GM12801 (cell line): ENCODE measurements around the gene XYLT1.

Experiments used
- TF ChIP-seq, protein P1 (sequence below): IDR thresholded peaks from one replicate; pipeline ENCODE4 v1.5.1; 2011; ENCODE audit warnings: control low read depth; ENCODE audit not compliant: insufficient read length; ENCODE audit errors: extremely low read depth

Gene XYLT1, protein sequence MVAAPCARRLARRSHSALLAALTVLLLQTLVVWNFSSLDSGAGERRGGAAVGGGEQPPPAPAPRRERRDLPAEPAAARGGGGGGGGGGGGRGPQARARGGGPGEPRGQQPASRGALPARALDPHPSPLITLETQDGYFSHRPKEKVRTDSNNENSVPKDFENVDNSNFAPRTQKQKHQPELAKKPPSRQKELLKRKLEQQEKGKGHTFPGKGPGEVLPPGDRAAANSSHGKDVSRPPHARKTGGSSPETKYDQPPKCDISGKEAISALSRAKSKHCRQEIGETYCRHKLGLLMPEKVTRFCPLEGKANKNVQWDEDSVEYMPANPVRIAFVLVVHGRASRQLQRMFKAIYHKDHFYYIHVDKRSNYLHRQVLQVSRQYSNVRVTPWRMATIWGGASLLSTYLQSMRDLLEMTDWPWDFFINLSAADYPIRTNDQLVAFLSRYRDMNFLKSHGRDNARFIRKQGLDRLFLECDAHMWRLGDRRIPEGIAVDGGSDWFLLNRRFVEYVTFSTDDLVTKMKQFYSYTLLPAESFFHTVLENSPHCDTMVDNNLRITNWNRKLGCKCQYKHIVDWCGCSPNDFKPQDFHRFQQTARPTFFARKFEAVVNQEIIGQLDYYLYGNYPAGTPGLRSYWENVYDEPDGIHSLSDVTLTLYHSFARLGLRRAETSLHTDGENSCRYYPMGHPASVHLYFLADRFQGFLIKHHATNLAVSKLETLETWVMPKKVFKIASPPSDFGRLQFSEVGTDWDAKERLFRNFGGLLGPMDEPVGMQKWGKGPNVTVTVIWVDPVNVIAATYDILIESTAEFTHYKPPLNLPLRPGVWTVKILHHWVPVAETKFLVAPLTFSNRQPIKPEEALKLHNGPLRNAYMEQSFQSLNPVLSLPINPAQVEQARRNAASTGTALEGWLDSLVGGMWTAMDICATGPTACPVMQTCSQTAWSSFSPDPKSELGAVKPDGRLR

DNA sequence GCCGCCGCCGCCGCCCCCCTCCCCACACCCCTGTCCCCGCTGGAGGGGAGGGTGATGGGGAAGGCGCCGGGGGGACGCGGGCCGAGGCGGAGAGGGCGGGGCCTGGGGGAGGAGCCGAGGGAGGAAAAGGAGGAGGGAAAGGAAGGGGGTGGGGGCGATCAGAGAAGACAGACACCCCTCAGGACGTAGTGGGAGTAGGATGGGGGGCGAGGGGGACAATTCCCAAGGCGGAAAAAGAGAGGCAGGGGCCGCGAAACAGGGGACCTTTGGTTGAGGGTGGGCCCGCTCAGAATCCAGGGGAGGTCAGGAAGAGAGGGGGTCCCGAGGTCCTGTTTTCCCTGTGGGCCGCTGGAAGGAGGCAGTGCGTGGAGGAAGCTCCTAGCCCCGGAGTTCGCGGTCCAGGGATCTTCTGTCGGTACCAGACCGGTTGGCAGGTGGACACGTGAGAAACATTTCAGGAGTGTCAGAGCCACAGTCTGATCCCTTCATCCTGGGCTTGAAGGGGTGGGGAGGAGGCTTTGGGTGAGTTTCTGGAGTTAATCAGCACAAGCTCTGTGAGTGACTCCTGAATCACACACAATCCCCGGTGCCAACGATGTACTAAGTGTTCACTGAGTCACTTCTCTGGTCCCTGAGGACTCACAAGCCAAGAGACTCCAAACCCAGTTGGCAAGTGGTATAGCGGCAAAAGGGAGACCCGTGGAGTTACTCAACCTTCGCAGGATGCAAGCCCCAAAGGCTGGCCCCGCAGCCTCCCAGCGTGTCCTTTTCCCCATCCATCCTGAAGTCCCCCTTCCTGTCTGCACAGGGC, at the start of gene XYLT1:
Gene XYLT1 (minus strand): TSS at position 53 of the 811 bp plus-strand sequence. CDS start 164 bp downstream, outside the sequence.
- TF ChIP-seq, protein P1, sequence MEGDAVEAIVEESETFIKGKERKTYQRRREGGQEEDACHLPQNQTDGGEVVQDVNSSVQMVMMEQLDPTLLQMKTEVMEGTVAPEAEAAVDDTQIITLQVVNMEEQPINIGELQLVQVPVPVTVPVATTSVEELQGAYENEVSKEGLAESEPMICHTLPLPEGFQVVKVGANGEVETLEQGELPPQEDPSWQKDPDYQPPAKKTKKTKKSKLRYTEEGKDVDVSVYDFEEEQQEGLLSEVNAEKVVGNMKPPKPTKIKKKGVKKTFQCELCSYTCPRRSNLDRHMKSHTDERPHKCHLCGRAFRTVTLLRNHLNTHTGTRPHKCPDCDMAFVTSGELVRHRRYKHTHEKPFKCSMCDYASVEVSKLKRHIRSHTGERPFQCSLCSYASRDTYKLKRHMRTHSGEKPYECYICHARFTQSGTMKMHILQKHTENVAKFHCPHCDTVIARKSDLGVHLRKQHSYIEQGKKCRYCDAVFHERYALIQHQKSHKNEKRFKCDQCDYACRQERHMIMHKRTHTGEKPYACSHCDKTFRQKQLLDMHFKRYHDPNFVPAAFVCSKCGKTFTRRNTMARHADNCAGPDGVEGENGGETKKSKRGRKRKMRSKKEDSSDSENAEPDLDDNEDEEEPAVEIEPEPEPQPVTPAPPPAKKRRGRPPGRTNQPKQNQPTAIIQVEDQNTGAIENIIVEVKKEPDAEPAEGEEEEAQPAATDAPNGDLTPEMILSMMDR: no peak

DNA sequence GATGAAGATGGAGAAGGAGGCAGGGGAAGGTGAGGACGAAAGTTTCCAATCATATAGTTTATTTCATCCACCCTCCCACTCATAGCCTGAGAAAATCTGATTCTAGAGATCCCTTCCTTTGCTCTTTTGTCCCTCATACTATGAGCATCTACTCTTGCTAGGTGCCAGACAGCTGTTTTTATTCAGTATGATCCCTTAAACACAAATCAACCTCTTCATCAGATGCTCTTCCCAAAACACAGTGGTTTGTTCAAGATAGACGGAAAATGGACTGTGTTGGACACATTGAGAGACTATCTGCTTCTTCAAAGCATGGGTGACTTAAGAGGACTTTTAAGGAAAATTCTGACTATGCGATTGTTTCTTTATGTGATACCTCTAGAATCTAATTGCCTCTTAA, 49.4 kb upstream of the XYLT1 start:
- TF ChIP-seq, protein P1: no peak

DNA sequence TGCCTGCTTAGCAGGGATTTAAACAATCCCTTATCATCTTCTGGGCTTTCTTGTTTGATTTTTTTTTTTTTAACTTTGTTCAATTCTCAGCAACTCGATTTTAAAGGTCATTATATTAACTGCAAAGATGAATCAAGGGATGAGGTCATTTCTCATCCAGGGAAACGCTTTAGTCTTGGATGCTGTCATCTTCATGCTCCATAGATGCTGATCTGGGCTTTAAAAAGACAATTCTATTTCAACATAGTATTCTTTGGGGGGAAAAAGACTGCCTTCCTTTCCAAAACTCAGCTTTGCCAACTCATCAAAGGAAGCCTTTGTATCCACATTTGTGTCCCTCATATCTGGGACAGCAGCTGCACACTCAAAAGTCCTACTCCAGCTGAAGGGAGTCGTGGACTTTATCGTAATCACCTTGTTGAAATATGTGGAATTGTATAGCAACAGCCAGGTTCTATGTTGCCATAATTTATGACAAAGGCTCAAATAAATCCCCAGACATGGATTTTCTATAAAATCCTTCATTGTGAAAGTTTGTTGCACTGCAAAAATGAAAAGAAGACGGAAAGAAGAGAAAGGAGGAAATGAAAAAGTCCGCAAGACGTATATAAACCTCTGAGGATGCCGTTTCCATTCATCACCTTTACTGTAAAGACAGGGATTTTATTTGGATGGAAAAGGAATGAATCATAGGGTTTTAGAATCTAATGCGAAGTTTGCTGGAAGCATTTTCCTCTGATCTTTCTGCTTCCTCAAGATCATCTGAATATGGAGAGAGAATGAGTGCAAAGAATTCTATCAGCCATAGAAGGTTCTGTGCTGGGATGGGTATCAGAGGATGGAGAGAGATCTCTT, 48.6 kb upstream of the XYLT1 start:
- TF ChIP-seq, protein P1: no peak

DNA sequence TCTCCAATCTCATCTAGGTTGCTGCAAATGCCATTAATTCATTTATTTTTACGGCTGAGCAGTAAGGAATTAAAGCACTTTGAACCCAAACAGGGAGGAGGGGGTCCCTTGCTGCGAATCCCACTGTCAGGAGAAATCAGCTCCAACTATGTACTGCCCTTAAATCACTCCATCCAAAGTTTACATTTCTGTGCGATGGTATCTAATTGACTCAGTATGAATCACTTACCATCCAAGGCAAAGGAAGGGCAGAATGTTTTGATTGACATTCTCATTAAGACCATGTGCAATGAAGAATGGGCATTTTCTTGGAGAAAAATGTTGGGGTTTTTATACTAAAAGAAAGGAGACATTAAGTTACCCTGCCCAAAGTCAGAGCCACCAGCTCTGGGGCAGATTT, 47.7 kb upstream of the XYLT1 start:
- TF ChIP-seq, protein P1: no peak

DNA sequence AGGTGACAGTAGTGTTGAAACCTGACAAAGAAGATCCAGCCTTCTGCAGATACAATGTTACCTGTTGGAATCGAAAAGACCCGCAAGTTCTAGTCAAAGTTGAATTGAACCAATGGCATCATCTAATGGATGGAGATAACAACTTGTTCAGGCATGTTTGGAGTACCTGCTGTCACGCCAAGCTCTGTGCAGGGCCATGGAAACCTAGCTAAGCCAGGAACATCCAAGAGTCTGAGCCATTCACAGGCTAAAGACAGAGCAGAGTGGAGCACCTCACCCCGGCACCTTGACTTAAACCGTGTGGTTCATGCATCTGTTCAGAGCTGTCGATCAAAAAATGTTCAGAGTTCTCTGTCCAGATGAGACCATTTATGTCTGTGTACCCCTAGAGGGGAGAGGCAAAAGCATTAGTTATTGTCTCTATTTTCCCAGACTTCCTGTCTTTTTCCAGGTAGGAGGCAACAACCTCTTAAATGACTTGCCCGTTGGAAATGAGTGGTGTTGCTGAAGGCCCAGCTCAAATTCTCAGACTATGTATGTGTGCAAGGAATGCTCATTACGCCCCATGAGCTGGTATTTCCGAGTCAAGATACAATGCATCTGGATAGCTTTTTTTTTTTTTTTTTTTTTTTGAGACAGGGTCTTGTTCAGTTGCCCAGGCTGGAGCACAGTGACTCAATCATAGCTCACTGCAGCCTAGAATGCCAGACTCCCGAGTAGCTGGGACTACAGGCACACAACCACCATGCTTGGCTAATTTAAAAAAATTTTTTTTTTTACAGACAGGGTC, 44.9 kb upstream of the XYLT1 start:
- TF ChIP-seq, protein P1: no peak

DNA sequence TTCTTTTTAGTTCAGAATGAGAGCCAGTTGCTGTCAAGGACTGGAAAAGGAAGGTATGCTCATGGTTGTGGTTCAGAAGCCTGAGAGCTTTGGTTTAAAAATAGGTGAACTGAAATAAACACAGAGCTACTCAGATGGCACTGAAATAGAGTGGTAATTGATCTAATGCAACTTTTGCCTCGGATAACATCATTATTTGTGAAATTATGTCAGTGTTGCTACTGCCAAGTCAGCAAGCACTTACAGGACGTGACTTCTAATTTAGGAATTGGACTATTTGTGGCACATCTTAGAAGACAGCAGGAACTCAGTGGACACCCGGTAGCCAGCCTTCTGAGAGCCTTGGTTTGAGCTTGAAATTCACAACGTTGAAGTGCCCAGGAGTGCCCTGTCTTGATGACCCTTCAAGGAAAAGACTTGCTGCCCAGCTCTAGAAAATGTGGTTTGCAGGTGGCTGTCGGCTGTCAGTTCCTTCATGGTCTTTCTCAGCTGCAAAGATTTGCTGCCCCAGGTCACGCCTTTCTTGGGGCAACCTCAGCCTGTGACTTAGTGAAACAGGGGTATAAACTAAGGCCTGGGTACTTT, 42.0 kb upstream of the XYLT1 start:
- TF ChIP-seq, protein P1: no peak
